ENCODE measurements around the gene MARCHF6. TPM values are rescaled to one million over a fixed set of nuclear protein-coding genes. Genes with fewer than 3 reads are reported as not detected.
"Not testable (repeated sequence)": the region's sequence is repeated elsewhere in the genome, so short reads cannot be mapped to it uniquely, and the experiment has no call there.

The MARCHF6 gene
- total RNA-seq, 2 donors from 2014 or later: 76.5 to 116 TPM

GRCh38 chr5:10374046-10375022 is 20.8 kb downstream of the MARCHF6 start:
- no peak for ATAC-seq
- WGBS, 2 donors: 57 to 62% methylated on average over 11 of the region's 11 CpGs
- Histone ChIP-seq H3K27ac (peak overlapping the region in 3 of 4 donors; percentile 9 to 26 (median 14)), H3K9me3 (no peaks in the 10 kb centered on the region), H3K36me3 (replicated peaks in 1 of 2; ENCODE audit: insufficient read depth in 1 of 2, low read depth in 2 of 2) (no peaks in the 10 kb centered on the region), H3K4me1 (peaks cover 60% of the 10 kb centered on the region), H3K27me3 (no peaks in the 10 kb centered on the region), H3K4me3 (no peak overlapping the region)
- no peak for DNase-seq
- no peak for TF ChIP-seq POLR2A (IDR thresholded peaks at IDR 0.05)
- TF ChIP-seq CTCF (IDR thresholded peaks at IDR 0.05): no peak
- intact Hi-C loops (cut with DNase I): no loop called here

- H3K4me3 ChIP-seq; H3K9me3 ChIP-seq; DNase-seq; ATAC-seq; H3K27me3 ChIP-seq; intact Hi-C loops (cut with DNase I); H3K36me3 ChIP-seq (replicated peaks in 1 of 2; ENCODE audit: insufficient read depth in 1 of 2, low read depth in 2 of 2): not testable (repeated sequence)
- WGBS, 2 donors: 93 to 97% methylated on average over 8 to 22 of the region's 29 CpGs
- Histone ChIP-seq H3K27ac (peak overlapping the region in 1 of 4 donors; percentile 26), H3K4me1 (peaks cover 60% of the 10 kb centered on the region)
These were observed 21.7 kb downstream of the MARCHF6 start for GRCh38 chr5:10375146-10375545.

- ATAC-seq (no peak), DNase-seq (no peak)
- Histone ChIP-seq H3K27ac (no peak overlapping the region), H3K9me3 (no peaks in the 10 kb centered on the region), H3K36me3 (replicated peaks in 1 of 2; ENCODE audit: insufficient read depth in 1 of 2, low read depth in 2 of 2) (no peaks in the 10 kb centered on the region), H3K4me3 (no peak overlapping the region), H3K4me1 (peaks cover 49% of the 10 kb centered on the region), H3K27me3 (no peaks in the 10 kb centered on the region)
- intact Hi-C loops (cut with DNase I): no loop called here
- WGBS, 2 donors: 74 to 85% methylated on average over 11 of the region's 11 CpGs
- no peak for TF ChIP-seq POLR2A (IDR thresholded peaks at IDR 0.05)
- TF ChIP-seq CTCF (IDR thresholded peaks at IDR 0.05): no peak
These were observed 23.0 kb downstream of the MARCHF6 start for GRCh38 chr5:10376544-10376943.

GRCh38 chr5:10377081-10377480 is 23.6 kb downstream of the MARCHF6 start:
- ATAC-seq (no peak), DNase-seq (no peak)
- H3K36me3 ChIP-seq (replicated peaks in 1 of 2; ENCODE audit: insufficient read depth in 1 of 2, low read depth in 2 of 2): no peaks in the 10 kb centered on the region
- H3K27me3 ChIP-seq: no peaks in the 10 kb centered on the region
- WGBS, 2 donors: 82 to 92% methylated on average over 5 of the region's 5 CpGs
- peaks cover 44% of the 10 kb centered on the region for H3K4me1 ChIP-seq
- no peak overlapping the region for H3K27ac ChIP-seq
- TF ChIP-seq CTCF (IDR thresholded peaks at IDR 0.05): no peak
- TF ChIP-seq POLR2A (IDR thresholded peaks at IDR 0.05): no peak
- H3K4me3 ChIP-seq: no peak overlapping the region
- intact Hi-C loops (cut with DNase I): no loop called here
- no peaks in the 10 kb centered on the region for H3K9me3 ChIP-seq

GRCh38 chr5:10381803-10382202 is 28.3 kb downstream of the MARCHF6 start:
- Histone ChIP-seq H3K27ac (no peak overlapping the region), H3K4me1 (peaks cover 4% of the 10 kb centered on the region), H3K36me3 (replicated peaks in 1 of 2; ENCODE audit: insufficient read depth in 1 of 2, low read depth in 2 of 2) (peaks cover 0 to 2% of the 10 kb centered on the region in 2 donors), H3K4me3 (no peak overlapping the region), H3K9me3 (no peaks in the 10 kb centered on the region), H3K27me3 (no peaks in the 10 kb centered on the region)
- DNase-seq: no peak
- no peak for TF ChIP-seq POLR2A (IDR thresholded peaks at IDR 0.05)
- no peak for TF ChIP-seq CTCF (IDR thresholded peaks at IDR 0.05)
- ATAC-seq: no peak
- intact Hi-C loops (cut with DNase I): loop anchor here (10.0 kb wide), 1 partner anchor 127 kb away; the partner anchor contains the start of gene CCT5
- 85 to 91% methylated on average over 4 of the region's 4 CpGs for WGBS, 2 donors
